Activated CD8-positive, alpha-beta memory T cell treated with anti-CD3 and anti-CD28 coated beads for 4 hours (primary cell): Measurements from ENCODE around the gene CAPN7.

Experiments
- DNase-seq, 2 donors: peaks; one replicate each; pipeline ENCODE4 v3.0.0-alpha.2; 2020; ENCODE audit warnings: low read depth in 2 of 2

CAPN7 gene

DNA sequence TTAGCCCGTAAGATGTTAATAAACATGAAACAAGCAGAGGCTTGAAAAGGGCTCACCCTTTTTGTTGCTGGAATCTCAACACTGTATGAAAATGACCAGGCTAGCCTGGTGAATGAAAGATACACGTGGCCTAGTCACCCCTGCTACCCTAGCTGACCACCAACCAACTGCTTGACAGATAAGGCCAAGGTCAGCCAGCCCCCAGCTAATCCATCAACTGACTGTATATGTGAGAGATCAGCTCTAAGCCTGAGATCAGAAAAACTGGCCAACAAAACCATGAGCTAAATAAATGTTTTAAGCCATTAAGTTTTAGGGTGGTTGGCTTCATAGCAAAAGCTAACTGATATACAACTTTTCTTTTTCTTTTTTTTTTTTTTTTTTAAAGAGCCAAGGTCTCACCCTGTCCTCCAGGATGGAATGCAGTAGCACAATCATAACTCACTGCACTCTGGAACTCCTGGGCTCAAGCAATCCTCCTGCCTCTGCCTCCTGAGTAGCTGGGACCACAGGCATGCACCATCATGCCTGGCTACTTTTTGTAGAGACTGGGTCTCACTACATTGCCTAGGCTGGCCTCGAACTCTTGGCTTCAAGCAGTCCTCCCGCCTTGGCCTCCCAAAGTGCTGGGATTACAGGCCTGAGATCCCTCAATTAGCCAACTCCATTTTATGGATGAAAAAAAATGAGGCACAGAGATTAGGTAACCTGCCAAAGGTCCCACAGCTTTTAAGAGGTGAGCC is 91.7 kb downstream of the CAPN7 start:
- no peak for DNase-seq

DNA sequence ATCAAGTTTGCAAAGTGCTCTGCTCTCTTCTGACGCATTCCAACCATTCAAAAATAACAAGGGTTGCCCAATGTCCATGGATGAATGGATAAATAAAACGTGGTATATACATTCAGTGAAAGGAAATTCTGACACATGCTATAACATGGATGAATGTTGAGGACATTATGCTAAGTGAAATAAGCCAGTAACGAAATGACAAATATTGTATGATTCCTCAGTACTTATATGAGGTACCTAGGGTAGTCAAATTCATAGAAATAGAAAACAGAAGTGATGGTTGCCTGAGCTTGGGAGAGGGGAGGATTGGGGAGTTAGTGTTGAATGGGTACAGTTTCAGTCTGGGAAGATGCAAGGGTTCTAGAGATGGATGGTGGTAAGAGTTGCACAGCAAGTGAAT is 92.5 kb downstream of the CAPN7 start:
- no peak for DNase-seq

DNA sequence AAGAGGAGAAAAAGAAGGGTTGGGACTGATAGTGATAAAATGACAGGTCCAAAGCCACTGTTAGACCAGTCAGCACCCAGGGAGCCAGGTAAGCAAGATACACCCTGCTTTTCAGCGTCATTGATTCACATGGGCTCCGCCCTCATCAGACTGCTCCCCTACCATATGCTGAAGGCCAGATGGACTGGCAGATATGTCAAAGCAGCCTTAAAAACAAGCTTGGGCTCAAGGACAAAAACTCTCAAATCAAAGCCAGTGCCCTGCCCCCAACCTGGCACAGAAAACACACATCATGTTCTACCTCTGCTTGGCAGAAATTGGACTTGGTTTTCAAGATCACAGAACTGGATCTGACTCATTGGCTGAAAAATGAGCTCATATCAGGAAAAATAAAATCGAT is 93.0 kb downstream of the CAPN7 start:
- DNase-seq = no peak

DNA sequence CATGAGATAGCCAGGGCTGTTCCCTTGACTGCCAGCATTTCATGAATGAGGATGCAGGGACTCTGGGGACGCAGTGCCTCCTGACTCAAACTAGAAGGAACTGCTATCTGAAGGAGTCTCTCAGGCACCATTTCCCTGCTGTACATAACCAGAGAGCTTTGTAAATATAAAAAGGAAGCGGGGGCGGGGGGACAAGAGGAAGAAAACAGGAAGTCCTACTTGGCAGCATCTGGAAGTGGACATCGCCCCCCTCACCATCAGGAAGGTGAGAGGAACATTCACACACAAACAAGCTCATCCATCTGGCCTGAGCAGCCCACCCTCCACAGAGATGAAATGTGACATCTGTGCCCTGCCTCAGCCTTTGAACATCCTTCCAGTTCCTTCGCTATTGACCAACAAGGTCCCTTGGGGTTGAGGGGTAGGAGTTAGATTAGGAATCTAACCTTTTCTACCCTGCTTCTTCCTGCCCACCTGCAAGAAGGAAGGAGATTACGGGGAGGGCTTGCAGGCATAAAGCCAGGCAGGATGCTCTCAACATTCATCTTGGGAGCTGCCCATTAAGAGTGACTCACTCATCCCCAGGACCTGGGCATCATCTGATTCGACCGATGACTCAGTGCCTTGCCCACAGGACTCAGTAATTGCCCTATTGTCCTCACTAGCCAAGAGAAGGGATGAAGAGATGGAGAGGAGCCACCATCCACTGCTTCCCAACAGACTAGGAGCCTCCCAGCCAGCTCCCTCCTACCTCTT is 94.5 kb downstream of the CAPN7 start:
- no peak for DNase-seq

DNA sequence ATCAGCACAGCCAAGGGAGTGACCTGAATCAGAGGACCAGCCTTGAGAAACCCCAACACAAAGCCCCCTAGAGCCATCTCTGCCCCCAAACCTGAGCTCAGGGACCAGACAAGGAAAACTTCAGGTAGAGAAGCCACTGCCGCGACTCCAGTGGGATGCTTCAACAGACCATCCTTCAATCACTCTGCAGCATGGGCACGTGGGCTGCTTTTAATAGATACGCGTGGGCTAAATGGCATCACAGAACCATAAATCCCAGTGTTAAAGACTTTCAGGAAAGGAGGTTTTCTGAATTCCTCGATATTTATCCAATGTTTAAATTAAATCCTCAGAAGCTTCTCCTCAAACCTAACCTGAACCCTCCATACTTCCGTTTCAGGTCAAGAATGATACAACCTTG is 95.7 kb downstream of the CAPN7 start:
- DNase-seq = no peak
